Right ventricle myocardium inferior (tissue), 1 donor: ENCODE results near the gene GAPVD1. TPM values are rescaled to one million over a fixed set of nuclear protein-coding genes. Genes with fewer than 3 reads are reported as not detected.
A peak's percentile ranks its signal among the peaks of the same experiment; 100 is the strongest.

ENCODE experiments used
- ATAC-seq: fragments of 200-7000 bp; cut with Tn5 transposase; one replicate; pipeline ENCODE4 v1.9.1; 2020; ENCODE audit warnings: mild to moderate bottlenecking, moderate library complexity
- DNase-seq: peaks from one replicate; pipeline ENCODE4 v3.0.0; 2021; ENCODE audit errors: missing footprints
- intact Hi-C: fragments of 100-400 bp; cut with DNase I; formaldehyde crosslinking; loops from one replicate; pipeline ENCODE4 v1.11.0; 2022
- total RNA-seq: library from RNA; stranded (reverse); fragmentation: NEBNext Ultra II Directional; extraction: Animal tissue kit (Norgen Biotek cat#: 25700); gene quantifications from one replicate; pipeline ENCODE4 v1.2.1, GENCODE V29; 2021
- donor health status: DM: no; HTN: yes; CAD: no; lungs with severe emphysema.

GAPVD1 gene
- total RNA-seq, 1 donor from 2014 or later, result 31.5 TPM

DNA sequence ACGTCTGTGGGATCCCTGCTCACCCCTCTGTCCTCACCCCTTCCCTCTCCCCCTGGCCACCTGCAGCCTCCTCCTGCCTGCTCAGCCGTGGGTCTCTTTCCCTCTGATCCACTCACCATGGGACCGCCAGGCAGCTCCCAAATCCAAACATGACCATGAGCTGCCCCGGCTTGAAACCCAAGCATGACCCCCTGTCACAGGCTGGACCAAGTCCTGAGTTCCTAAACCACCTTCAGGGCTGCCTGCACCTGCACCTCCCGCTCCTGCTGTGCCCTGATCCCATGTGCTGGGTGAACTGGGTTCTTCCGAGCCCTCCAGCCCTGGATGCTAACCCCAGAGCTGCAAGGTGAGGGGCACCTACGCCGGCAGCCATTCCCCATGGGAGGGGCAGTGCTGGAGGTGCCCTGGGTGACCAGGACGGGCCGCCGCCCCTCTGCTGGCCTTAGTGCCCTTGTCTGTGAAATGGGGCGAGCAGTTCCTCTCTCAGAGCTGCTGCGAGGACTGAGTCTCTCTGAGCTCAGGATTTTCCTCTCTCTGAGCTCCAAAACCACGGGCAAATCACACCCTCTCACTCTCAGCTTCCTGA is 149.6 kb downstream of the GAPVD1 start:
- DNase-seq (no peak), ATAC-seq (no peak)
- intact Hi-C loops, result no loop called here

DNA sequence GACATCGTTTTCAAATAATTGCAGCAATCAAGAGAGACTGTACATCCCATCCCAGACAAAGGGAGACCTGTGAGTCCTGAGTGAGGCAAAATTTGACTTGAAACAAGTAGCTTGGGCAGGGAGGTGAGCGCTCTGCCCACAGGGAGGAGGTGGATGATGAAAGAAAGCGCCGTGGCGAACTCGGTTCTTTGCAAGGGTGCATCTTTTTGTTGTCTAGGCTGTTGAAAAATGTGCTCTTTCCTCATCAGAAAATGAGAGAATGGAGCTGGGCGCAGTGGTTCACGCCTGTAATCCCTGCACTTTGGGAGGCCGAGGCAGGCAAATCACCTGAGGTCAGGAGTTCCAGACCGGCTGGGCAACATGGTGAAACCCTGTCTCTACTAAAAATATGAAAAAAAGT is 150.5 kb downstream of the GAPVD1 start:
- DNase-seq (no peak), ATAC-seq (no peak)
- intact Hi-C loops, result no loop called here

DNA sequence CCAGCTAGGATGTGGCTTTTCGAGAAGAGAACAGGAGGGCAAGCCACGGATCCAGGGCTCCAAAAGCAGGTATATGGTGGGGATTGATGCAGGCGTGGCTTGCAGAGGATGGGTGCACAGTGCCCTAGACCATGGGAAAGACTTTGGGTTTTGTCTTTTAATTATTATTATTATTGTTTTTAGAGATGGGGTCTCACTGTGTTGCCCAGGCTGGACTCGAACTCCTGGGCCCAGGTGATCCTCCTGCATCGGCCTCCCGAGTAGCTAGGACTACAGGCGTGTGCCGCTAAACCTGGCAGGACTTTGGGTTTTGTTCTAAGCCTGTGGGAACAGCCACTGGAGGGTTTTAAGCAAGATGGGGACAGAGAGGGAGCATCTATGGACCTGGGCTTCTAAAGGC is 152.0 kb downstream of the GAPVD1 start:
- intact Hi-C loops, result no loop called here
- ATAC-seq, result no peak
- DNase-seq, result no peak

DNA sequence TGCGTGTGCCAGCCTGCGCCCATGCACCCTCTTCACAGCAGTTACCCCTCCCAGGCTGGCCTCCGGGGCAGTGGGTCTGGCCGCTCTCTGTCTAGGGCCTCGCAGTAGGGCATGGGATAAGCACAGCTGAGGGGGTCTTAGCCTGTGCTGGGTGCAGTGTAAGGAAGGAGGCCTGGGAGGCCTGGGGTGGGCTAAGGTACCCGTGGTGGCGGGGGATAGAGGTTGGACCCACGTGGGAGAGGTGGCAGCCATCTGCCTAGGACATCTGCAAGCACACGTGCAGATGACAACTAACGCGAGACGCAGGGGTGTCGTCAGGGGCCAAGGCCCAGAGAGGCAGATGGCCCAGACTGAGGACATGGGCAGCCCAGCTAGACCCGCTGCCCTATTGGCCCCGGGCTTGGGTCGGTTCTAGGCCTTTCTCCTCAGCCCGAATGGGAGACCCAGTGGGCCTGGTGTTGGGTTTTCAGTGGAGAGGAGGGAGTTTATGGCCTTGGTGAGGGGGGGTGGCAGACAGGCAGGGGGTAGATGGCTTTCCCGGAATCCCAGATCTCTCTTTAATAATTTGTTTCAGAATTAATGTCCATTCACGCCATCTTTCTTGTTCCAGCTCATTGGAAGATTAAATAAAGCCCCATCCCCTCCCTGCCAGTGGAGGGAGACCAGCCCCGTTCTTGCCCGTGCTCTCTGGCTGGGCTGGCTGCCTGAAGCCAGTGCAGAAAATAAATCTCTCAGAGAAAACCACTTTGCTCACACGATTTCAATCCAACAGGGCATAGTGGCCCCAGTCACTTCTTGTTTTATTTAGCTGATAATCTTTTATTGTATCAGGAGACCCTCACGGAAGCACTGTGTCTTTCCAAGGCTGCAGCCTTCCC is 154.2 kb downstream of the GAPVD1 start:
- DNase-seq (no peak), ATAC-seq (peak; percentile 18)
- intact Hi-C loops, result no loop called here

DNA sequence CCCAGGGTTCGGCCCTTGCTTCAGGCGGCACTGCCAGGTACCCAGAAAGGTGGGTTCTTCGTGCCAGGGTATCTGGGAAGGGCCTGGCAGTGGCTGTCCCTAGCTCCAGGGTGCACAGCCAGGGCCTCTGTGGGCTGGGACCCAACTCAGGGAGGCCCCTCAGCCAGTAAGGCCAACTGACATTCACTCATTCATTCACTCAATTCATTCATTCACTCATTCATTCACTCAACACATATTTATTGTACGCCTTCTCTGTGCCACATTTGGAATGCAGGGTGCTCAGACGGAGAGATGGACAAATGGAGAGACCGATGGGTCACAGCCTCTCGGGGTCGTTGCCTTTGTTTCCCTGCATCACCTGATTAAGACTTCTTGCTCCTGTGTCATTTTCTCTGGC is 154.9 kb downstream of the GAPVD1 start:
- no peak for ATAC-seq
- no peak for DNase-seq
- intact Hi-C loops, result no loop called here

Other genes with a start within 250 kb of the GAPVD1 start
- 3.4 TPM for gene SCAI, start 118.3 kb upstream of the GAPVD1 start, total RNA-seq
- gene PPP6C, start 72.0 kb upstream of the GAPVD1 start, total RNA-seq, result 39.4 TPM
- 8.3 TPM for gene RABEPK, start 61.3 kb upstream of the GAPVD1 start, total RNA-seq
- gene HSPA5, start 20.5 kb upstream of the GAPVD1 start, total RNA-seq, result 195 TPM